IMR-90 (cell line): ENCODE results near the gene CIBAR2. TPM values are rescaled to one million over a fixed set of nuclear protein-coding genes. Genes with fewer than 3 reads are reported as not detected.
A peak's percentile ranks its signal among the peaks of the same experiment; 100 is the strongest.

Source experiments
- ATAC-seq: fragments of 200-7000 bp; cut with Tn5 transposase; 2 replicates; pipeline ENCODE4 v1.9.1; 2020; ENCODE audit warnings: low read depth, mild to moderate bottlenecking, moderate library complexity
- BruUV-seq: library from RNA; stranded (reverse); fragments of 400-500 nt; replicated peaks from 2 replicates; lab custom pipeline; 2021; lab: Mats Ljungman, UMichigan
- CTCF ChIA-PET: fragments of 300-600 bp; formaldehyde crosslinking; extraction: SDS; loops from one replicate; lab custom pipeline; 2021; ENCODE audit warnings: antibody characterized with exemption; lab: Yijun Ruan, JAX
- POLR2A ChIA-PET: fragments of 300-600 bp; sonication (Branson Sonifier 250); formaldehyde crosslinking; loops from one replicate; lab custom pipeline; 2022; ENCODE audit warnings: antibody characterized with exemption; ENCODE audit not compliant: unreplicated experiment; lab: Charles Lee
- DNase-seq: peaks from one replicate; pipeline ENCODE4 v3.0.0; 2013
- H2AFZ ChIP-seq: replicated peaks from 2 replicates; pipeline ENCODE3; 2013; ENCODE audit warnings: low read length, mild to moderate bottlenecking; ENCODE audit not compliant: poor library complexity
- H2AK5ac ChIP-seq: 2 replicates; pipeline ENCODE4 v1.6.1; 2013; ENCODE audit warnings: low read depth, low read length, inconsistent platforms
- H2AK9ac ChIP-seq: replicated peaks from 2 replicates; pipeline ENCODE3; 2013; ENCODE audit warnings: mild to moderate bottlenecking, low read depth, low read length, moderate library complexity; ENCODE audit not compliant: poor library complexity
- H2BK120ac ChIP-seq: 2 replicates; pipeline ENCODE4 v1.6.1; 2013; ENCODE audit warnings: low read depth, low read length, inconsistent platforms
- H2BK15ac ChIP-seq: 3 replicates; pipeline ENCODE4 v1.6.1; 2013; ENCODE audit warnings: low read depth, low read length, inconsistent platforms
- H2BK20ac ChIP-seq: 2 replicates; pipeline ENCODE4 v1.6.1; 2013; ENCODE audit warnings: low read depth, mild to moderate bottlenecking, inconsistent platforms, low read length, moderate library complexity
- H2BK5ac ChIP-seq: 2 replicates; pipeline ENCODE4 v1.6.1; 2013; ENCODE audit warnings: mild to moderate bottlenecking, low read depth, low read length, inconsistent platforms; ENCODE audit not compliant: poor library complexity, severe bottlenecking
- H3K14ac ChIP-seq: replicated peaks from 2 replicates; pipeline ENCODE4 v1.6.1; 2013; ENCODE audit warnings: low read depth, low read length, inconsistent platforms
- H3K18ac ChIP-seq: 2 replicates; pipeline ENCODE4 v1.6.1; 2013; ENCODE audit warnings: low read depth, low read length, control low read depth
- H3K23ac ChIP-seq: 2 replicates; pipeline ENCODE4 v1.6.1; 2013; ENCODE audit warnings: low read depth, low read length, inconsistent platforms
- H3K27ac ChIP-seq: 2 replicates; pipeline ENCODE4 v1.5.1; 2013; ENCODE audit warnings: mild to moderate bottlenecking, control low read depth, low read length; ENCODE audit not compliant: insufficient read depth
- H3K27me3 ChIP-seq: 2 replicates; pipeline ENCODE4 v1.6.1; 2013; ENCODE audit warnings: low read length; ENCODE audit not compliant: control insufficient read depth, insufficient read depth
- H3K36me3 ChIP-seq: 2 replicates; pipeline ENCODE4 v1.6.1; 2013; ENCODE audit warnings: low read length, mixed read lengths; ENCODE audit not compliant: control insufficient read depth, insufficient read depth
- H3K4ac ChIP-seq: 2 replicates; pipeline ENCODE4 v1.6.1; 2013; ENCODE audit warnings: low read depth, low read length, inconsistent platforms
- H3K4me1 ChIP-seq: 2 replicates; pipeline ENCODE4 v1.6.1; 2013; ENCODE audit warnings: low read length, mixed read lengths; ENCODE audit not compliant: control insufficient read depth, insufficient read depth
- H3K4me2 ChIP-seq: 2 replicates; pipeline ENCODE4 v1.6.1; 2013; ENCODE audit warnings: low read depth, mild to moderate bottlenecking, control low read depth, low read length, moderate library complexity
- H3K4me3 ChIP-seq: 2 replicates; pipeline ENCODE4 v1.5.1; 2013; ENCODE audit warnings: low read depth, mild to moderate bottlenecking, control low read depth, low read length, moderate library complexity; ENCODE audit not compliant: insufficient read depth
- H3K56ac ChIP-seq: 2 replicates; pipeline ENCODE4 v1.6.1; 2013; ENCODE audit warnings: low read length, inconsistent platforms; ENCODE audit not compliant: insufficient read depth; ENCODE audit errors: extremely low read depth
- H3K79me1 ChIP-seq, 2 experiments: 2 replicates each; pipeline ENCODE4 v1.6.1; 2013; ENCODE audit warnings: low read length in 2 of 2, inconsistent platforms in 1 of 2, low read depth in 1 of 2
- H3K9ac ChIP-seq: 2 replicates; pipeline ENCODE4 v1.6.1; 2013; ENCODE audit warnings: low read depth, low read length, control low read depth
- H3K9me1 ChIP-seq: 2 replicates; pipeline ENCODE4 v1.6.1; 2013; ENCODE audit warnings: low read length, inconsistent platforms; ENCODE audit not compliant: insufficient read depth
- H3K9me3 ChIP-seq: 2 replicates; pipeline ENCODE4 v1.6.1; 2013; ENCODE audit warnings: low read length; ENCODE audit not compliant: control insufficient read depth, insufficient read depth
- H4K20me1 ChIP-seq: 2 replicates; pipeline ENCODE4 v1.6.1; 2013; ENCODE audit warnings: low read length, inconsistent platforms; ENCODE audit not compliant: insufficient read depth
- H4K5ac ChIP-seq: 2 replicates; pipeline ENCODE4 v1.6.1; 2013; ENCODE audit warnings: mild to moderate bottlenecking, low read depth, low read length, control low read depth
- H4K8ac ChIP-seq, 2 experiments: 2 replicates each; pipeline ENCODE4 v1.6.1; 2013; ENCODE audit warnings: low read depth in 2 of 2, low read length in 2 of 2, control low read depth in 1 of 2, inconsistent platforms in 1 of 2
- H4K91ac ChIP-seq: 2 replicates; pipeline ENCODE4 v1.6.1; 2013; ENCODE audit warnings: low read depth, low read length, inconsistent platforms; ENCODE audit not compliant: insufficient read depth
- CHD1 ChIP-seq: IDR thresholded peaks from 2 replicates; pipeline ENCODE4 v1.6.1; 2012; ENCODE audit warnings: low read depth, low read length, improper control_type of control experiment
- FOS ChIP-seq: fragments of 150-350 bp; IDR thresholded peaks from 2 replicates; pipeline ENCODE4 v1.6.1; 2016; ENCODE audit warnings: low read depth, low read length
- RCOR1 ChIP-seq: IDR thresholded peaks from 2 replicates; pipeline ENCODE4 v1.6.1; 2012; ENCODE audit warnings: mild to moderate bottlenecking, low read length, improper control_type of control experiment; ENCODE audit not compliant: insufficient replicate concordance
- SMC3 ChIP-seq: fragments of 150-350 bp; IDR thresholded peaks from 2 replicates; pipeline ENCODE4 v1.6.1; 2016; ENCODE audit warnings: low read depth, mild to moderate bottlenecking, antibody characterized with exemption, low read length, moderate library complexity
- WGBS, 2 experiments: methylation state at CpG; one replicate each; pipeline versions ENCODE4 v1.1.5 to v1.1.7; 2013; ENCODE audit warnings: missing lambda C conversion rate in 2 of 2; ENCODE audit not compliant: insufficient read length in 1 of 2; ENCODE audit errors: extremely low coverage in 2 of 2; 5-methylcytosine and 5-hydroxymethylcytosine counted together
- dilution Hi-C: fragments of 300-500 bp; cut with HindIII; formaldehyde crosslinking; loops from one replicate; pipeline ENCODE4 v1.14.3; 2018; ENCODE audit warnings: low sequenced_read_pairs; ENCODE audit not compliant: unreplicated experiment
- in situ Hi-C: fragments of 300-500 bp; cut with MboI; formaldehyde crosslinking; loops from 3 replicates; pipeline ENCODE4 v1.14.3; 2019; ENCODE audit warnings: low sequenced_read_pairs, inconsistent platforms, mixed read lengths
- intact Hi-C: fragments of 100-400 bp; cut with micrococcal nuclease; formaldehyde crosslinking; loops from 2 replicates; pipeline ENCODE4 v1.10.0; 2022
- polyA plus RNA-seq, 3 experiments: library from polyadenylated mRNA; depleted of rRNA; stranded (reverse); fragments of >200 nt; gene quantifications; 2 replicates each; pipeline ENCODE4 v1.2.3, GENCODE V29; 2012; ENCODE audit warnings: low replicate concordance in 1 of 3
- total RNA-seq: library from RNA; depleted of rRNA; stranded (reverse); fragments of >200 nt; gene quantifications from 2 replicates; pipeline ENCODE4 v1.2.3, GENCODE V29; 2012
- TF ChIP-seq, protein P1 (sequence below): conservative IDR thresholded peaks from 2 replicates; pipeline ENCODE4 v1.5.1; 2012; ENCODE audit warnings: mild to moderate bottlenecking, low read depth, low read length, improper control_type of control experiment

Gene CIBAR2
- total and polyA plus RNA-seq, 2 of the 4 experiments (the other 2 are of a cell fraction), result 0.18 to 0.24 TPM

DNA sequence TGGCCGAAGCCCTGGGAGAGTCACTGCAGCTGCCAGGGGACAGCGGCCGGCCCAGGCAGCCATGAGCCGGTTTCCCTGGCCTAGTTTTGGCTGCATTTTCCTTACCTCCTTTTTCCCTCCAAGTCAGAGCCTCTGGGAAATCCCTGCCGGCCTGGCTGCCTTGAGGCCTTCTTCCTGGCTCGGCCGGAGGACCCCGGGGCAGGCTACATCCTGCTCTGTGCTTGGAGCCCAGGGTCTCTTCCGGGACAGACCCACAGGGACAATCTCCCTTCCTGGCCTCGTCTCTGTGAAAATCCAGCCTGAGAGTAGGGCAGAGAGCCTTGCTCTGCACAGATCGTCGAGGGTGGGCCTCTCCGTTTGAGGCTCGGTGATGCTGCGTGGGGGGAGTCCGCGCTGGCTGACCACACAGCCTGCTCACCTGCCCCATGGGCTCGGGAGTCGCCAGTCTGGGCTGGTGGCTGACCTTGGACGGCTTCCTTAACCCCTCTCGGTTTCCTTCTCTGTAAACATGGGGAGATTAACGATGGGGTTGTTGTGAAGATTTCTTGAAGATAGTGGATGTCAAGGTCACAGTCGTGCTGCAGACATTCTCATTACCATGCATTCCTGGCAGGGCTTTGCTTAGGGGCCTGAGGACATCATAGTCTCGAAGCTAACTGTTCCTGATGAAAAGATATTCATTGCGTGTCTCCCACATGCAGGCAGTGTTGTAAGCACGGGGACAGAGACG, 34.8 kb upstream of the CIBAR2 start:
- dilution Hi-C loops, result no loop called here

More for the DNA sequence above, 34.8 kb upstream of the CIBAR2 start:
- ATAC-seq, result no peak
- CTCF ChIA-PET, result no interaction called here
- H2AK5ac ChIP-seq, result no peak overlapping the region
- DNase-seq, result no peak
- H2AFZ ChIP-seq, result peak overlapping the region; percentile 5
- no peak overlapping the region for H3K4ac ChIP-seq
- no peak overlapping the region for H2BK5ac ChIP-seq
- H3K9me1 ChIP-seq, result 0 out of 2 replicates have a peak, but pooled peaks cover 1% of the 10 kb centered on the region
- TF ChIP-seq, protein P1, sequence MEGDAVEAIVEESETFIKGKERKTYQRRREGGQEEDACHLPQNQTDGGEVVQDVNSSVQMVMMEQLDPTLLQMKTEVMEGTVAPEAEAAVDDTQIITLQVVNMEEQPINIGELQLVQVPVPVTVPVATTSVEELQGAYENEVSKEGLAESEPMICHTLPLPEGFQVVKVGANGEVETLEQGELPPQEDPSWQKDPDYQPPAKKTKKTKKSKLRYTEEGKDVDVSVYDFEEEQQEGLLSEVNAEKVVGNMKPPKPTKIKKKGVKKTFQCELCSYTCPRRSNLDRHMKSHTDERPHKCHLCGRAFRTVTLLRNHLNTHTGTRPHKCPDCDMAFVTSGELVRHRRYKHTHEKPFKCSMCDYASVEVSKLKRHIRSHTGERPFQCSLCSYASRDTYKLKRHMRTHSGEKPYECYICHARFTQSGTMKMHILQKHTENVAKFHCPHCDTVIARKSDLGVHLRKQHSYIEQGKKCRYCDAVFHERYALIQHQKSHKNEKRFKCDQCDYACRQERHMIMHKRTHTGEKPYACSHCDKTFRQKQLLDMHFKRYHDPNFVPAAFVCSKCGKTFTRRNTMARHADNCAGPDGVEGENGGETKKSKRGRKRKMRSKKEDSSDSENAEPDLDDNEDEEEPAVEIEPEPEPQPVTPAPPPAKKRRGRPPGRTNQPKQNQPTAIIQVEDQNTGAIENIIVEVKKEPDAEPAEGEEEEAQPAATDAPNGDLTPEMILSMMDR, result no peak
- no peak for TF ChIP-seq RCOR1
- TF ChIP-seq CHD1, result no peak
- no peak for TF ChIP-seq FOS
- no peak for TF ChIP-seq SMC3
- H3K56ac ChIP-seq, result no peak overlapping the region
- no peaks in the 10 kb centered on the region for H4K20me1 ChIP-seq
- no peak overlapping the region for H3K14ac ChIP-seq
- no peak overlapping the region for H2BK20ac ChIP-seq
- no peak overlapping the region for H2BK120ac ChIP-seq
- H3K4me1 ChIP-seq, result peaks cover 22% of the 10 kb centered on the region
- H4K8ac ChIP-seq, result no peak overlapping the region; a peak in 1 of 4 replicates
- no peaks in the 10 kb centered on the region for H3K36me3 ChIP-seq
- H3K9me3 ChIP-seq, result peaks cover 4% of the 10 kb centered on the region; the same call in 1 of the 2 replicates
- no peaks in the 10 kb centered on the region for H3K79me1 ChIP-seq
- POLR2A ChIA-PET, result no interaction called here
- H3K4me3 ChIP-seq, result no peak overlapping the region
- no peak overlapping the region for H4K91ac ChIP-seq
- intact Hi-C loops (no loop called here), in situ Hi-C loops (no loop called here)
- H3K23ac ChIP-seq, result no peak overlapping the region
- no peak overlapping the region for H3K9ac ChIP-seq
- WGBS, 2 experiments, result 59% methylated on average over 15 of the region's 27 CpGs; no CpG with 5 or more reads in 1 of the 2 experiments
- H3K27me3 ChIP-seq, result peaks cover 4% of the 10 kb centered on the region
- H3K18ac ChIP-seq, result no peak overlapping the region
- H4K5ac ChIP-seq, result no peak overlapping the region
- no peak overlapping the region for H2AK9ac ChIP-seq
- no peak overlapping the region for H2BK15ac ChIP-seq
- no peak overlapping the region for H3K4me2 ChIP-seq
- BruUV-seq, result no TSS peak
- H3K27ac ChIP-seq, result no peak overlapping the region
